Bronchial epithelial cell (primary cell): ENCODE data around the gene CSMD2. TPM values are rescaled to one million over a fixed set of nuclear protein-coding genes. Genes with fewer than 3 reads are reported as not detected.

Experiments used
- DNase-seq: peaks from one replicate; pipeline ENCODE4 v3.0.0-alpha.2; 2010; ENCODE audit warnings: low read depth
- FAIRE-seq: peaks from 2 replicates; lab custom pipeline; 2011; peaks lifted over from hg19 to GRCh38; lab: Jason Lieb, UNC
- H3K27me3 ChIP-seq: 2 replicates; pipeline ENCODE4 v1.5.1; 2011; ENCODE audit warnings: low read length; ENCODE audit not compliant: control insufficient read depth, insufficient read depth
- H3K36me3 ChIP-seq: 2 replicates; pipeline ENCODE4 v1.5.1; 2011; ENCODE audit warnings: low read length; ENCODE audit not compliant: control insufficient read depth, insufficient read depth
- H3K4me3 ChIP-seq: 2 replicates; pipeline ENCODE4 v1.5.1; 2011; ENCODE audit warnings: mild to moderate bottlenecking, low read depth, low read length, control low read depth
- total RNA-seq: library from RNA; depleted of rRNA; stranded (reverse); fragments of >200 nt; gene quantifications from 2 replicates; pipeline ENCODE4 v1.2.1, GENCODE V29; 2014
- TF ChIP-seq, protein P1 (sequence below): IDR thresholded peaks from 2 replicates; pipeline ENCODE4 v1.5.1; 2011; ENCODE audit warnings: mild to moderate bottlenecking, moderate library complexity, low read length, control low read depth, inconsistent platforms; ENCODE audit not compliant: insufficient read depth, severe bottlenecking

CSMD2 gene
- total RNA-seq, 1 donor from 2014 or later = not detected

DNA sequence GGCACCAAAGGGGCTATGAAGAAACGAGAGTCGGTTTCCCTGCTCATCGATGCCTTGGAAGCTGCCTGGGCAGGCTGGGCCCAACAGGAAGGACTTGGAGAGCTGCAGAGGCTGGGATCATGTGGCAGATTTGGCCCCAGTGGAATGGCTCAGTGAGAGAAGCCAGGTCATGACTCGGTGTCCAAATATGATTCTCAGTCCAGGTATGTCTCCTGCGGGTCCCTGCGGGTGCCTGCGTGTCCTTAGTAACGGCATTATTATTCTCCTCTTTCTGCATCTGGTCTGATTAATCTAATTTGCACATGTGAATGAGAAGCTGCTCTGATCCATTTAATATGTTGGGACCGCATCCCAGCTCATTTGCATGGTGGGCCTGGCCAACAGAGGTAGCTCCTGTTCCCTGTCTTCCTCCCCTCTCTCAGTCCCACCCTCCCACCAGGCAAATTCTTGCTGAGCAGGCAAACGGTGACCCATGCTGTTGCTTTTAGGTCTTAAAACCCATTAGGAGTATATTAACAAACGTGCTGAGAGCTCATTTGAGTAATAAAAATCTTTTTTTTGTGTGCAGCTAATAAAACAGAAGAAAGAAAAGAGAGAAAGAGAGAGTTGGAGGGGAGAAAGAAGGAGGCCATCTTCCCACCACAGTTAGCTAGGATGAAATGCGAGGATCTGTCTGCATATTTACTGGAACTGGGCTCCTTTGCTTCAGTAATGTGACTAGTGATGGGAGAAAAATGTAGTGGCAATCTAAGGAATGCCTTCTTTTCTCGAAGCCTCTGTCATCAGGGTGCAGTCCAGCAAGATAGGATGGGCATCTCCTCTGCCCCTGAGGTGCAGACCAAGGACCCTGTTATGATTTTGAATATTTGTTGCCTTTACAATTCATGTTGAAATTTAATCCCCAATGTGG, 167.6 kb downstream of the CSMD2 start:
- H3K36me3 ChIP-seq = no peaks in the 10 kb centered on the region
- FAIRE-seq (no peak), DNase-seq (peak; percentile 22)
- H3K27me3 ChIP-seq = no peaks in the 10 kb centered on the region
- H3K4me3 ChIP-seq = no peak overlapping the region
- TF ChIP-seq, protein P1, sequence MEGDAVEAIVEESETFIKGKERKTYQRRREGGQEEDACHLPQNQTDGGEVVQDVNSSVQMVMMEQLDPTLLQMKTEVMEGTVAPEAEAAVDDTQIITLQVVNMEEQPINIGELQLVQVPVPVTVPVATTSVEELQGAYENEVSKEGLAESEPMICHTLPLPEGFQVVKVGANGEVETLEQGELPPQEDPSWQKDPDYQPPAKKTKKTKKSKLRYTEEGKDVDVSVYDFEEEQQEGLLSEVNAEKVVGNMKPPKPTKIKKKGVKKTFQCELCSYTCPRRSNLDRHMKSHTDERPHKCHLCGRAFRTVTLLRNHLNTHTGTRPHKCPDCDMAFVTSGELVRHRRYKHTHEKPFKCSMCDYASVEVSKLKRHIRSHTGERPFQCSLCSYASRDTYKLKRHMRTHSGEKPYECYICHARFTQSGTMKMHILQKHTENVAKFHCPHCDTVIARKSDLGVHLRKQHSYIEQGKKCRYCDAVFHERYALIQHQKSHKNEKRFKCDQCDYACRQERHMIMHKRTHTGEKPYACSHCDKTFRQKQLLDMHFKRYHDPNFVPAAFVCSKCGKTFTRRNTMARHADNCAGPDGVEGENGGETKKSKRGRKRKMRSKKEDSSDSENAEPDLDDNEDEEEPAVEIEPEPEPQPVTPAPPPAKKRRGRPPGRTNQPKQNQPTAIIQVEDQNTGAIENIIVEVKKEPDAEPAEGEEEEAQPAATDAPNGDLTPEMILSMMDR = no peak

DNA sequence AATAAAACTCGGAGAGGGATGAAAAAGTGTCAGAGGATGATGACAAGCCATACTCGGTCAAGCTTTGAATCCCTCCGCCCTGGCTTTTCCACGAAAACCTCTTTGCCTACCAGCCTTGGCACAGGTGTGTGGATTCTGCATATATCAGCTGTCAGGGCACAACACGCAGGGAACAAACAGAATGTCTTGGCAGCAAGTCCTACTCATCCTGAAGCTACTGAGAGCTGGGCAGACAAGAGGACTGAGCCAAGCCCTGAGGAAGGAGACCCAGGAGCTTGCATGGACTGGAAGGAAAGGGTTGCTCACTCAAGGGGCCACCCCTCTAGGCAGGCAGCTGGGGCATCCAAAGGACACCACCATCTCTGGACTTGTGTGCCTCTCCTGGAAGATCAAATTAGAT, 168.7 kb downstream of the CSMD2 start:
- no peaks in the 10 kb centered on the region for H3K36me3 ChIP-seq
- FAIRE-seq (no peak), DNase-seq (no peak)
- no peaks in the 10 kb centered on the region for H3K27me3 ChIP-seq
- TF ChIP-seq, protein P1 = no peak
- H3K4me3 ChIP-seq = no peak overlapping the region

- FAIRE-seq = no peak
Measured at GRCh38 chr1:33993301-33993700, 171.7 kb downstream of the CSMD2 start.

GRCh38 chr1:33990281-33990680, 174.7 kb downstream of the CSMD2 start:
- no peaks in the 10 kb centered on the region for H3K27me3 ChIP-seq
- TF ChIP-seq, protein P1 = no peak
- FAIRE-seq = no peak
- H3K4me3 ChIP-seq = no peak overlapping the region
- H3K36me3 ChIP-seq = no peaks in the 10 kb centered on the region
- DNase-seq = no peak

More at GRCh38 chr1:33993301-33993700, 171.7 kb downstream of the CSMD2 start:
- TF ChIP-seq, protein P1 = no peak
- DNase-seq = no peak
- Histone ChIP-seq H3K4me3 (no peak overlapping the region), H3K36me3 (no peaks in the 10 kb centered on the region), H3K27me3 (no peaks in the 10 kb centered on the region)

- Histone ChIP-seq H3K36me3 (no peaks in the 10 kb centered on the region), H3K27me3 (no peaks in the 10 kb centered on the region), H3K4me3 (no peak overlapping the region)
- no peak for DNase-seq
- TF ChIP-seq, protein P1 = no peak
- FAIRE-seq = no peak
Measured at GRCh38 chr1:33988161-33988560, 176.9 kb downstream of the CSMD2 start.
